ENCODE results near the gene RETREG2. TPM values are rescaled to one million over a fixed set of nuclear protein-coding genes. Genes with fewer than 3 reads are reported as not detected.
A peak's percentile ranks its signal among the peaks of the same experiment; 100 is the strongest.

RETREG2 gene
- total RNA-seq, 3 donors from 2014 or later (not counting 1 experiment from before 2014, with no cell fraction given), result 77.0 to 81.9 (median 79.0) TPM

GRCh38 chr2:219182331-219183150, 4.5 kb downstream of the RETREG2 start:
- intact Hi-C loops (cut with micrococcal nuclease), result no loop called here
- H3K36me3 ChIP-seq (ENCODE audit: control insufficient read depth, insufficient read depth, low read length), result peaks cover 53% of the 10 kb centered on the region
- no peak for TF ChIP-seq CTCF (IDR thresholded peaks at IDR 0.05)
- H3K27ac ChIP-seq (ENCODE audit: low read length), result no peak overlapping the region
- H3K9me3 Mint-ChIP-seq, result no peaks in the 10 kb centered on the region
- no peaks in the 10 kb centered on the region for H3K36me3 Mint-ChIP-seq
- ATAC-seq (no peak), DNase-seq (no peak)
- peak overlapping the region; percentile 47 to 70 for H3K27ac Mint-ChIP-seq
- H3K4me1 ChIP-seq (ENCODE audit: control insufficient read depth, insufficient read depth, low read length), result peaks cover 20% of the 10 kb centered on the region
- no peak overlapping the region for H3K4me3 Mint-ChIP-seq
- H3K27me3 Mint-ChIP-seq (ENCODE audit: low read depth in 2 of 2), result no peaks in the 10 kb centered on the region
- no peaks in the 10 kb centered on the region for H3K9me3 ChIP-seq (ENCODE audit: control insufficient read depth, insufficient read depth, low read length)
- H3K27me3 ChIP-seq (ENCODE audit: control insufficient read depth, insufficient read depth, low read length), result no peaks in the 10 kb centered on the region
- WGBS (ENCODE audit: insufficient coverage), result 70% methylated on average over 7 of the region's 8 CpGs
- peaks cover 22 to 42% of the 10 kb centered on the region in 2 donors for H3K4me1 Mint-ChIP-seq
- no peak overlapping the region for H3K4me3 ChIP-seq (ENCODE audit: low read length)

GRCh38 chr2:219183151-219183772, 5.2 kb downstream of the RETREG2 start:
- Histone ChIP-seq H3K27ac (ENCODE audit: low read length) (no peak overlapping the region), H3K4me3 (ENCODE audit: low read length) (no peak overlapping the region), H3K27me3 (ENCODE audit: control insufficient read depth, insufficient read depth, low read length) (no peaks in the 10 kb centered on the region), H3K4me1 (ENCODE audit: control insufficient read depth, insufficient read depth, low read length) (peaks cover 17% of the 10 kb centered on the region), H3K36me3 (ENCODE audit: control insufficient read depth, insufficient read depth, low read length) (peaks cover 53% of the 10 kb centered on the region), H3K9me3 (ENCODE audit: control insufficient read depth, insufficient read depth, low read length) (no peaks in the 10 kb centered on the region)
- peak overlapping the region; percentile 47 to 70 for H3K27ac Mint-ChIP-seq
- 94% methylated on average over 5 of the region's 6 CpGs for WGBS (ENCODE audit: insufficient coverage)
- no peaks in the 10 kb centered on the region for H3K36me3 Mint-ChIP-seq
- no peaks in the 10 kb centered on the region for H3K9me3 Mint-ChIP-seq
- no peak for TF ChIP-seq CTCF (IDR thresholded peaks at IDR 0.05)
- no peak for DNase-seq
- no peak overlapping the region for H3K4me3 Mint-ChIP-seq
- peaks cover 19 to 39% of the 10 kb centered on the region in 2 donors for H3K4me1 Mint-ChIP-seq
- no peak for ATAC-seq
- H3K27me3 Mint-ChIP-seq (ENCODE audit: low read depth in 2 of 2), result no peaks in the 10 kb centered on the region
- intact Hi-C loops (cut with micrococcal nuclease), result no loop called here

- WGBS (ENCODE audit: insufficient coverage), result 94% methylated on average over 2 of the region's 2 CpGs
- Mint-ChIP-seq H3K9me3 (no peaks in the 10 kb centered on the region), H3K27ac (peak overlapping the region in 1 of 2 donors; percentile 24), H3K4me3 (no peak overlapping the region), H3K4me1 (peaks cover 12 to 32% of the 10 kb centered on the region in 2 donors), H3K27me3 (ENCODE audit: low read depth in 2 of 2) (no peaks in the 10 kb centered on the region), H3K36me3 (no peaks in the 10 kb centered on the region)
- Histone ChIP-seq H3K27me3 (ENCODE audit: control insufficient read depth, insufficient read depth, low read length) (no peaks in the 10 kb centered on the region), H3K9me3 (ENCODE audit: control insufficient read depth, insufficient read depth, low read length) (no peaks in the 10 kb centered on the region), H3K4me1 (ENCODE audit: control insufficient read depth, insufficient read depth, low read length) (peaks cover 10% of the 10 kb centered on the region), H3K27ac (ENCODE audit: low read length) (no peak overlapping the region), H3K4me3 (ENCODE audit: low read length) (no peak overlapping the region), H3K36me3 (ENCODE audit: control insufficient read depth, insufficient read depth, low read length) (peaks cover 53% of the 10 kb centered on the region)
- DNase-seq (no peak), ATAC-seq (no peak)
- intact Hi-C loops (cut with micrococcal nuclease), result no loop called here
- TF ChIP-seq CTCF (IDR thresholded peaks at IDR 0.05), result no peak
These were observed 6.0 kb downstream of the RETREG2 start for GRCh38 chr2:219184121-219184520.
